Psoas muscle (tissue), 8 donors: ENCODE measurements around the gene VENTX. TPM values are rescaled to one million over a fixed set of nuclear protein-coding genes. Genes with fewer than 3 reads are reported as not detected.

Source experiments
- ATAC-seq, 4 donors: fragments of 200-7000 bp; cut with Tn5 transposase; one replicate each; pipeline ENCODE4 v1.9.1; 2020; ENCODE audit warnings: moderate library complexity in 3 of 4, mild to moderate bottlenecking in 2 of 4
- DNase-seq, 2 donors: peaks; one replicate each; pipeline ENCODE4 v3.0.0-alpha.2; 2020
- H3K27ac ChIP-seq: fragments of 200-600 bp; one replicate; pipeline ENCODE4 v1.8.0; 2022
- H3K27me3 ChIP-seq, 3 donors: fragments of 200-600 bp in 1 of 3; one replicate each; pipeline versions ENCODE4 v1.6.1 to v1.8.0; 2013 to 2022; ENCODE audit warnings: low read length in 2 of 3, mild to moderate bottlenecking in 2 of 3, moderate library complexity in 1 of 3; ENCODE audit not compliant: insufficient read depth in 3 of 3
- H3K36me3 ChIP-seq, 2 donors: fragments of 200-600 bp in 1 of 2; one replicate each; pipeline versions ENCODE4 v1.6.1 to v1.8.0; 2013 to 2022; ENCODE audit warnings: low read depth in 1 of 2, mild to moderate bottlenecking in 1 of 2, moderate library complexity in 1 of 2; ENCODE audit not compliant: insufficient read depth in 1 of 2
- H3K4me1 ChIP-seq: fragments of 200-600 bp; one replicate; pipeline ENCODE4 v1.8.0; 2022
- H3K4me3 ChIP-seq: fragments of 200-600 bp; one replicate; pipeline ENCODE4 v1.8.0; 2022; ENCODE audit warnings: mild to moderate bottlenecking
- H3K9me3 ChIP-seq: fragments of 200-600 bp; one replicate; pipeline ENCODE4 v1.8.0; 2022
- CTCF ChIP-seq: fragments of 200-600 bp; IDR thresholded peaks from one replicate; pipeline ENCODE4 v1.8.0; 2022; ENCODE audit warnings: antibody characterized with exemption
- WGBS, 3 donors: extraction: QIAGEN DNeasy Blood & Tissue Kit; methylation state at CpG; one replicate each; pipeline versions ENCODE4 v1.1.6 to v1.1.7; 2013; 5-methylcytosine and 5-hydroxymethylcytosine counted together
- intact Hi-C, 2 donors: fragments of 100-400 bp; cut with DNase I; formaldehyde crosslinking; loops; one replicate each; pipeline versions ENCODE4 v1.11.0 to v1.14.2; 2022
- polyA plus RNA-seq, 3 donors: library from polyadenylated mRNA; stranded (reverse); fragments of 200-250 nt; gene quantifications; one replicate each; pipeline ENCODE4 v1.2.3, GENCODE V29; 2013
- total RNA-seq, 4 donors: library from RNA; stranded (reverse); fragmentation: NEBNext Ultra II Directional in 2 of 4; extraction: Animal tissue kit (Norgen Biotek cat#: 25700) in 2 of 4; gene quantifications; one replicate each; pipeline versions ENCODE4 v1.2.1 to v1.2.4, GENCODE V29; 2021 to 2023
- donor health status: healthy with polysubstance abuse.
- donor health status: DM: no; HTN: no; CAD: no; lungs with moderate emphysema.
- donor health status: Bipolar disorder and iron deficiency.
- donor health status: healthy.
- donor health status: DM: yes; HTN: yes; CAD: no.
- donor health status: DM: no; HTN: no; CAD: no.
- donor health status: DM: no; HTN: no; CAD: no.
- donor health status: DM: yes; HTN: yes; CAD: no.

VENTX gene
- total and polyA plus RNA-seq, 7 donors, result 0.03 to 0.34 (median 0.24) TPM

- no peaks in the 10 kb centered on the region for H3K4me1 ChIP-seq
- intact Hi-C loops, result no loop called here
- peaks cover 0 to 26% (median 10%) of the 10 kb centered on the region in 3 donors for H3K27me3 ChIP-seq
- H3K4me3 ChIP-seq, result no peak overlapping the region
- DNase-seq (no peak), ATAC-seq (no peak)
- TF ChIP-seq CTCF, result no peak
- 82 to 88% (median 84%) methylated on average over 52 to 57 of the region's 57 CpGs for whole genome bisulfite sequencing, 3 donors
- no peak overlapping the region for H3K27ac ChIP-seq
- H3K36me3 ChIP-seq, result no peaks in the 10 kb centered on the region
- no peaks in the 10 kb centered on the region for H3K9me3 ChIP-seq
Measured at GRCh38 chr10:133201151-133201947, 36.3 kb upstream of the VENTX start.

- ATAC-seq, result no peak
- intact Hi-C loops, result no loop called here
- no peak overlapping the region for H3K27ac ChIP-seq
- no peak overlapping the region for H3K4me3 ChIP-seq
- no peaks in the 10 kb centered on the region for H3K9me3 ChIP-seq
- TF ChIP-seq CTCF, result no peak
- no peak for DNase-seq
- WGBS, 3 donors, result 56 to 65% (median 64%) methylated on average over 27 to 29 of the region's 29 CpGs
- H3K4me1 ChIP-seq, result no peaks in the 10 kb centered on the region
- no peaks in the 10 kb centered on the region for H3K36me3 ChIP-seq
- peaks cover 0 to 22% (median 10%) of the 10 kb centered on the region in 3 donors for H3K27me3 ChIP-seq
Measured at GRCh38 chr10:133201948-133202725, 35.5 kb upstream of the VENTX start.

- TF ChIP-seq CTCF, result no peak
- no peak for DNase-seq
- intact Hi-C loops, result no loop called here
- Histone ChIP-seq H3K27ac (no peak overlapping the region), H3K9me3 (no peaks in the 10 kb centered on the region), H3K4me1 (no peaks in the 10 kb centered on the region), H3K36me3 (no peaks in the 10 kb centered on the region), H3K4me3 (no peak overlapping the region), H3K27me3 (peaks cover 0 to 16% (median 10%) of the 10 kb centered on the region in 3 donors)
- ATAC-seq, result no peak
- WGBS, 3 donors, result 77 to 84% (median 79%) methylated on average over 47 to 60 of the region's 62 CpGs
Measured at GRCh38 chr10:133202778-133203651, 34.6 kb upstream of the VENTX start.

GRCh38 chr10:133203652-133204195 lies 33.9 kb upstream of the VENTX start:
- ATAC-seq (no peak), DNase-seq (no peak)
- no peak for TF ChIP-seq CTCF
- Histone ChIP-seq H3K36me3 (no peaks in the 10 kb centered on the region), H3K4me1 (no peaks in the 10 kb centered on the region), H3K27me3 (peaks cover 0 to 16% (median 10%) of the 10 kb centered on the region in 3 donors), H3K9me3 (no peaks in the 10 kb centered on the region), H3K4me3 (no peak overlapping the region), H3K27ac (no peak overlapping the region)
- intact Hi-C loops, result no loop called here
- WGBS, 3 donors, result 75 to 81% (median 80%) methylated on average over 31 of the region's 31 CpGs
